H7 (cell line): ENCODE results near the gene MRPL39. TPM values are rescaled to one million over a fixed set of nuclear protein-coding genes. Genes with fewer than 3 reads are reported as not detected.
A peak's percentile ranks its signal among the peaks of the same experiment; 100 is the strongest.
"Not testable (repeated sequence)": the region's sequence is repeated elsewhere in the genome, so short reads cannot be mapped to it uniquely, and the experiment has no call there.

Source experiments
- DNase-seq: peaks from one replicate; pipeline ENCODE4 v3.0.0; 2012
- H3K27me3 ChIP-seq: 2 replicates; pipeline ENCODE4 v1.6.0; 2011; ENCODE audit warnings: mild to moderate bottlenecking, low read length; ENCODE audit not compliant: control insufficient read depth, insufficient read depth
- H3K36me3 ChIP-seq: replicated peaks from 2 replicates; pipeline ENCODE4 v1.5.1; 2011; ENCODE audit warnings: low read length; ENCODE audit not compliant: control insufficient read depth, insufficient read depth
- H3K4me3 ChIP-seq: 2 replicates; pipeline ENCODE4 v1.5.1; 2011; ENCODE audit warnings: low read depth, mild to moderate bottlenecking, control low read depth, low read length, moderate library complexity; ENCODE audit not compliant: insufficient read depth
- total RNA-seq: library from RNA; depleted of rRNA; stranded (reverse); fragments of >200 nt; shearing (Covaris generic); gene quantifications from 2 replicates; pipeline ENCODE4 v1.2.3, GENCODE V29; 2014

MRPL39 gene
- total RNA-seq, 1 experiment from 2014 or later, result 56.3 TPM

DNA sequence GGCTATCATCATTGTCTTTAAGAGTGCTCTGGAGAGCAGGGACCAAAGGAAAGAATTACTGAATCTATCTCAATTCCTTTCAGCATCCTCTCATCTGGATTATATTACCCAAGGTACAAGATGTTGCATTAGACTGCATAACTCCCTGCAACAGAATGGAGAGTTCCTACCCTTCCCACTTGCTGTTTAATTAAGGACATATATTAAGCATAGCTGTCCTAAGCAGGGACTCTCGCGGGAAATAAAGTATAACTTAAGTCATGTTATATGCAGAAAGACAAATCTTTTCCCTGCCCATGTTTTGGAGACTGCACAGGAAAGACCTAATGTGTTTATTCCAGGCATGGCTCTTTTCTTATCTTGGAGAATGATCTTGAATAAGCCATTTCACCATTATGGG, 25.0 kb upstream of the MRPL39 start:
- H3K4me3 ChIP-seq, result no peak overlapping the region
- no peaks in the 10 kb centered on the region; the same call in 1 of the 2 replicates for H3K27me3 ChIP-seq
- no peak for DNase-seq
- H3K36me3 ChIP-seq, result no peaks in the 10 kb centered on the region

DNA sequence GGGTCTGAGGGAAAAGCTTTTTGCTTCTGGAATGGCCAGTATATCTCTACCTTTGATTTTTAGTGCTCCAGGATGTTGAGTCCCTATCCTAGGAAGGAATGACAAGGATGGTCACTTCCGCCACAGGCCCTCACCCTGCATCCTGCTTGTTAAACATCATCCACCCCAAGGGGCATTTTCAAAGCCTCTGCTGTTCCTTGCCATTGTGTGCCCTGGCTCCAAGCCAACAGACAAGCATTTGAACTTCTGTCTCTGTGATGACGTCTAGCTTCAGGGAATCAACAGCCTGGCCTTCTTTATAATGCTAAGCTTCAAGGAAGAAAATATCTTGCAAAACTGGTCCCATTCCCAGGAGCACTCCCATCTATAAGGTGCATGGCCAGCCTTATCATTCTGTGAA, 19.5 kb upstream of the MRPL39 start:
- no peak overlapping the region for H3K4me3 ChIP-seq
- DNase-seq, result no peak
- no peaks in the 10 kb centered on the region for H3K36me3 ChIP-seq
- H3K27me3 ChIP-seq, result no peaks in the 10 kb centered on the region

DNA sequence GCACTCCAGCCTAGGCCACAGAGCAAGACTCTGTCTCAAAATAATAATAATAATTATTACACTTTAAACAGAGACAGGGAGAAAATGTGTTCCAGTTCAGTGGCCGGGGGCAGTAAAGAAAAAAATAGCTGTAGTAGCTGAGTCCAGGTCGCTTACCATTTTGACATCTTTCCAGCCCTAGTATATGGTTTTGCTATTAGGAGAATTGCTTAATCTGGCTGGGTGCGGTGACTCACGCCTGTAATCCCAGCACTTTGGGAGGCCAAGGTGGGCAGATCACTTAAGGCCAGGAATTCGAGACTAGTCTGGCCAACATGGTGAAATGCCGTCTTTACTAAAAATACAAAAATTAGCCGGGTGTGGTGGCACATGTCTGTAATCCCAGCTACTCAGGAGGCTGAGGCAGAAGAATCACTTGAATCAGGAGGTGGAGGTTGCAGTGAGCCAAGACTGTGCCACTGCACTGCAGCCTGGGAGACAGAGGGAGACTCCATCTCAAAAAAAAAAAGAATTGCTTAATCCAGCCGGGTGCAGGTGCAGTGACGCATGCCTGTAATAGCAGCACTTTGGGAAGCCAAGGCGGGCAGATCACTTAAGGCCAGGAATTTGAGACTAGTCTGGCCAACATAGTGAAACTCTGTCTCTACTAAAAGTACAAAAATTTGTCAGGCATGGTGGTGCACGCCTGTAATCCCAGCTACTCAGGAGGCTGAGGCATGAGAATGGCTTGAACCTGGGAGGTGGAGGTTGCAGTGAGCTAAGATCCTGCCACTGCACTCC, 18.7 kb upstream of the MRPL39 start:
- H3K36me3 ChIP-seq, H3K4me3 ChIP-seq, DNase-seq, H3K27me3 ChIP-seq: not testable (repeated sequence)

DNA sequence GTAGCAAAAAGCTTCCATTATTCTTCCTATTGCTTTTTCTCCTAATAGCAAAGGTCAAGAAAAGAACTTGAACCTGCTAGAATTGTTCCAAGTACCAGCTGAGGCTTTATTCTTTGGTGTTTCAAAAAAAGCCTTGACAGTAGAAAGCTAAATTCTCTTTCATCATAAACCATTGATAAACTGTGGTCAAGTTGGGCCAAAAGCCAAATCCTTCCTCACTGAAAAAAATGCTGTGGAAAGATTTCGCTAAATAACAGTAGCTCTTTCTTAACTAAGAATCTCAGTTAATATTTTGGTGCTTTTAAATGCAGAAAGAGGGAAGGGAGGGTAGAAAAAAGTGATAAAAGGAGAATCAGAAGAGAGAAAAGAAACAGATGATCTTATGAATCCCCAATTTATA, 17.8 kb upstream of the MRPL39 start:
- no peaks in the 10 kb centered on the region for H3K36me3 ChIP-seq
- H3K27me3 ChIP-seq, result no peaks in the 10 kb centered on the region
- no peak for DNase-seq
- H3K4me3 ChIP-seq, result no peak overlapping the region

DNA sequence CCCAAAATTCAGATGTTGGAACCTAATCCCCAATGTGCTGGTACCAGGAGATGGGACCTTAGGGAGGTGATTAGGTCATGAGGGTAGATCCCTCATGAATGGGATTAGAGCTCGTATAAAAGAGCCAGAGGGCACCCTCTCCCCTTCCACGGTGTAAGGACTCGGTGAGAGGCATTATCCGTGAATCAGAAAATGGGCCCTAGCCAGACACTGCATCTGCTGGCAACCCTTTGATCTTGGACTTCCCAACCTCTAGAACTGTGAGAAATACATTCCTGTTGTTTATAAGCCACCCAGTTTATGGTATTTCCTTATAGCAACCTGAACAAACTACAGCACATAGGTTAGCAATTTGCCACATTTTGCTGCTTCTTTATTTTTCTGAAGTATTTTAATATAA, 17.2 kb upstream of the MRPL39 start:
- Histone ChIP-seq H3K36me3 (no peaks in the 10 kb centered on the region), H3K4me3 (no peak overlapping the region), H3K27me3 (no peaks in the 10 kb centered on the region)
- DNase-seq, result no peak

DNA sequence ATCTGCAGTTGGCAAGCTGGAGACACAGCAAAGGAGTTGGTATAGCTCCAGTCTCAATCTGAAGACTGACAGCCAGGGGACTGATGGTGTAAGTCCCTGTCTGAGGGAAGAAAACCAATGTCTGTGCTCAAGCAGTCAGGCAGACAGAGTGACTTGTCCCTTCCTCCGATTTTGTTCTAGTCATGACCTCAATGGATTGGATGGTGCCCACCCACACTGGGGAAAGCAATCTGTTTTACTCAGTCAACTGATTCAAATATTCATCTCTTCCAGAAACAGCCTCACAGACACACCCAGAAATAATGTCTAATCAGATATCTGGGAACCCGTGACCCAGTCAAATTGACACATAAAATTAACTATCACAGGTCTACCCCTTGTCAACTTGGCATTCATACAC, 11.9 kb upstream of the MRPL39 start:
- no peaks in the 10 kb centered on the region for H3K36me3 ChIP-seq
- no peaks in the 10 kb centered on the region for H3K27me3 ChIP-seq
- no peak overlapping the region for H3K4me3 ChIP-seq
- DNase-seq, result no peak

DNA sequence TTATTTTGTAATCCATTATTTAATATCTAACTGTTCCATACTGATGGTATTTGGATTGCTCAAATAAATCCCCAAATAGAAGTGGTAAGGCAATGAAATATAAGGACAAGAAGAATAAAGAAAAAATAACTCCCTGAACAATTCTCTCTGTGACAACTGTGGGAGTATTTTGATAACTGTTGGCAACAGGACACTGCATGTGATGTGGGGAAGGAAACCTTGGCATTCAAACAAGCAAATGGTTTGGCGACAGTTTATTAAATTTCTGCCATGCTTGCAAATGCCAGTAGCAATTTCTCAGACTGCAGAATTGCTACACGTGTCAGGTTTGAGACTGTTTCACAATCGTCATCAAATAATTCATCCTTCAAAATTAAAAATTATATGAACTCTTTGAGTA, 8.6 kb upstream of the MRPL39 start:
- no peak for DNase-seq
- no peaks in the 10 kb centered on the region for H3K36me3 ChIP-seq
- H3K27me3 ChIP-seq, result no peaks in the 10 kb centered on the region
- H3K4me3 ChIP-seq, result no peak overlapping the region

DNA sequence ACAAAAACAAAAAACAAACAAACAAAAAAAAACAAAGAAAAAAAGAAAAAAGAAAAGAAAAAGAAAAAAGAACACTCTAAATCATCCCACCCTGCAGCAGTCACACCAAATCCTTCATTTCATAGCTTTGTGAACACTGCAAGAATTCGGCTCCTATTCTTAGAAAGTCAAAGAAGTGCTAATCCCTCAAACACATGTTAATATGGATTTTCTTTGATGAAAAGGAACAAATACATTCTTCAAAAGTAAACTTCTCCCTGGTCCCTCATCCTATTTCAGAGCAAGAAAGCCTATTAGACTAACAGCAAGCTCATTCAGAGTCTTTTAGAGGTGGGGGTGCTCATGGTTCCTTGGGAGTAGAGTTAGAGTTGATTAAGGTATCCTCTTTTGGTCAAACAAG, 7.2 kb upstream of the MRPL39 start:
- Histone ChIP-seq H3K36me3 (no peaks in the 10 kb centered on the region), H3K27me3 (no peaks in the 10 kb centered on the region), H3K4me3 (no peak overlapping the region)
- no peak for DNase-seq

DNA sequence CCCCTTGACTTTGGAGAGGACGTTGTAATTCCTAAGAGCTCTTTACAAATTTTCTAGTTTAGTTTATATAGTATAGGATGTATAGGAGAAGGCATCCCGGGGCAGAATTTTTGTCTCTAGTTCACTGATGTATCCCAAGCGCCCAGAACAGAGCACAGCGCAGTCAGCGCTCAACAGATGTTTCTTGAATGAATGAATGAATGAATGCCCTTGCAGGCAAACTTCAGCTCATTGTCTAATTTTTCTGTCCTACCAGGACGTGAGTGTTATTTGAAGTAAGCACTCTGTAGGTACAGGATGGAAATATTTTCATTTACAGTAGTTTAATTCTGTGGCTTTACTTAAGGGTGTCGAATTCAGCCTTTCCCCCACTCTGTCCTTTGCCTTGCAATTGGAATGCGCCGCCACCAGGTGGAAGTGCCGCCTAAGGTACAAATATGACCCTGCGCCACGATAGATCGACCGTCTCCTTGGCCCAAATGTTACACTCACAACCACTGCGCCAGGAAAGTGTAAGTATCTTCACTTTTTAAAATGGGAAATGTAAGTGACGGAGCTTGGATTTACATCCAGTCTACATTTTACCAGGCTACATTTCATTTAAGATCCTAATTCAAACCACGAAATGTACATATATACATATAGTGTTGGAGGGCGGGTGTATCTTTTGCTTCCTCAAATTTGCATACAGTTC, 910 bp upstream of the MRPL39 start:
- peaks cover 3% of the 10 kb centered on the region; the same call in 1 of the 2 replicates for H3K36me3 ChIP-seq
- no peaks in the 10 kb centered on the region; the same call in 1 of the 2 replicates for H3K27me3 ChIP-seq
- peak; percentile 79 for DNase-seq
- peak overlapping the region; percentile 81 for H3K4me3 ChIP-seq

DNA sequence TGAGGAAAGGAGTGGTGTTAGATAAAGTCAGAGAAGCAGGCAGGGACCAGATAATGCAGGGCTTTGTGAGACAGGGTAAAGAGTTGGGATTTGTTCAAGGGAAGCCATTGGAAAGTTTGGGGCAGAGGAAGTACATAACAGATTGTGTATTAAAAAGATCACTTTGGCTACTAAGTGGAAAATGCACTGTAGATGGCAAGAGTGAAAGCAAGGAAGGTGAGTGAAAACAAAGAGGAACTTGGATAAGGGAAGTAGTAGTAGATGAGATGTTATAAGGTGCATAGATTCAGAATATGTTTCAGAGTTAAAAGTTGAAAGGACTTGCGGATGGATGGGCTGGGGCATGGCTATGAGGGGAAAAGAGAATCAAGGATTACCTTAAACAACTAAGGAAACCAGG, 17.4 kb downstream of the MRPL39 start:
- no peak for DNase-seq
- Histone ChIP-seq H3K27me3 (no peaks in the 10 kb centered on the region), H3K4me3 (no peak overlapping the region), H3K36me3 (peaks cover 7% of the 10 kb centered on the region)

DNA sequence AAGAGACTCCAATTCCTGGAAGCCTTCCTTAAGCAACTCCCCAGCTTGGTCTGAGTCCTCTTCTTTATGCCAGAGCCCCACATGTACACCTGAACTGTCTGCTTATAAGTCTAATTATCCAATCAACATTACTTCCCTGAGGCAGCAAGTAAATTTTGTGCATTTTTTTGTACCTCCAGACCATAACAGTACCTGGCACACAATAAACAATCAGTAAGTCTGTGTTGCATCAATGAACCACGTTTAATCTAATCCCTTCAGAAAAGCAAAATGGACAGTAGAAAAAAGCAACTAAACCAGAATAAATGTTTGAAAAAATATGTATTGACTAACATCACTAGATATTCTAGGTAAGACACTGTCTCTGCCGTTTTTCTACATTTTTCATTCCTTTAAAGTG, 20.5 kb downstream of the MRPL39 start:
- DNase-seq, result no peak
- peaks cover 3% of the 10 kb centered on the region for H3K36me3 ChIP-seq
- no peak overlapping the region for H3K4me3 ChIP-seq
- no peaks in the 10 kb centered on the region for H3K27me3 ChIP-seq

DNA sequence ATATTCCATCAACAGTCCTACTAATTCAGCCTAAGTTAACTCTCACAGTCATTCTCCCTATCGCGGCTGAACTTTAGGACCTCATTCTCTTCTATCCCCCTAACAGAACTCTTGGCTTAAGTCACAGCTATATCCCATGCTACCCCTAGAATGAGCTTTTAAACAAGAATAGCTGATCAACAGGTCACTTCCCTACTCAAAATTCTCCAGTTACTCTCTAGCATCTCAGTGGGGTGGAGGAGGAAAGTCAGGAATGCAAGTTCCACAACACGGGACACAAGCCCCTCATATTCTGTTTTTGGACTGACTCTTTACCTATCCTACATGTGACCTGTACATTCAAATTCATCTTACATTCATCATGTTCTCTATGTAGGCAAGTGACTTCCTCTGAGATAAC, 21.0 kb downstream of the MRPL39 start:
- no peak for DNase-seq
- no peaks in the 10 kb centered on the region for H3K27me3 ChIP-seq
- no peak overlapping the region for H3K4me3 ChIP-seq
- H3K36me3 ChIP-seq, result peaks cover 3% of the 10 kb centered on the region

DNA sequence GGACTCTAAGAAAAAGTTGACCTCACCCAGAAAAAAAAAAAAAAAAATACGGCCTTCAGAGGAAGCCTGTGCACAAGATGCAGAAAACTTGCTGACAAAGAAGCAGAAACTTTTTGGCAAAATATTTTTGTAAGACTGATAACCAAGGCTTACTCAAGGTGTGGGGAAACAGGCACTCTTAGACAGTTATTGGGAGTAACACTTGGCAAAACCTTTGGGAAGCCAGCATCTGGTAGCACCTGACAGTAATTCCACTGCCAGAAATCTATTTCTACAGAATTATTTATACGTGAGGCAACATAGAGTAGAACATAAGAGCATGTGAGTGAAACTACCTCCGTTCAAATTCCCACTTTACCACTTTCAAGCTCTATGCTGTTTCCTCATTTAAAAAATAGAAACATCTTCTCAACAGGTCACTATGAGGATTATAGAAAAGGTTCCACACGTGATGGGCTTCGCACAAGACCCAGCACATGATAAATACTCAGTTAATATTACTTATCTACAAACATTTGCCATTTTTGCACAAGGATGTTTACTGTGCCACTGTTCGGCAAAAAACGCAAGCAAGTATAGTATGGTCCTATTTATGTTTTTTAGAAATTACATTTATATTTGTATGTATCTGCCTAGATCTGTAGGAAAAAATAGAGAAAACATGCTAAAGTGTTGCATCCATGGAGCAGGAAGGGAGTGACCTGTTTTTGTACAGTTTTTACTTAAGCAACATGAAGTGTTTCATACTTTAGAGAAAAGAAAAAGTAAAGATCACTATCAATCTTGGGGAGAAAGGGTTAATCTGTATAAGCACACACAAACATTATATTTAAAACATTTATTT, 22.2 kb downstream of the MRPL39 start:
- DNase-seq, result no peak
- Histone ChIP-seq H3K36me3 (peaks cover 3% of the 10 kb centered on the region), H3K27me3 (no peaks in the 10 kb centered on the region)

DNA sequence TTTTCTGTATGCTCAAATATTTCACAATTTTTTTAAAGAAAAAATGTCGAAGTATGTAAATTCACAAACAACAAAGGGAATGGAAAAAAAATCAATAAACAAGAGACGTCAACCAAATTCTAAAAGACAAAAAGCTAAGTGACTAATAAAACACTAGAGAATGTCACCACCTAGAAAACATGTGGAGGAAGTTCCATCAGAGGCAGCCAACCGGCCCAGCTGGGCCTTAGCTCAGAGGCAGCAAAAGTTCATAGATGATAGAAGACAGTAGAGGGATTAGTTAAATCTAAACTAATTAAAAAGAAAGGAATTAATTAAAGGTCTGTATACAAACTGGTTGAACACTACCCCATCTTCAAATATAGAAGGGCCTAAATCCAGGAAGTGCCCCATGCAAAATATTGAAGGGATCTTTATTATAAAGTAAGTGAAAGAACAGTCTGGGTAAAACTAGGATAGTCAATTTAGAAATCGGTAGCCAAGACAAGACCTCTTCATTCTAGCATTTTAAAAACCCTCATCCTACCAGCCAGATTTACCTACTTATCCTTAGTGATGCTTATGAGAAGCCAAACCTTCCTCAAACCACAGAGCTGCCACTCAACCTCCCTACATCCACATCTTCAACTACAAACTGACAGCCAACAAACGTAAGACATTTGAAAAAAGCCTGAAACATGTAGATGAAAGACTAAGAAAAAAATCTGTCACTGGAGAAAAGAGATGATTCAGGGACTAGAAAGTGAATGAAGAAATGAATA, 23.7 kb downstream of the MRPL39 start:
- Histone ChIP-seq H3K36me3 (peaks cover 1% of the 10 kb centered on the region), H3K4me3 (no peak overlapping the region), H3K27me3 (no peaks in the 10 kb centered on the region)
- no peak for DNase-seq

More for the DNA sequence above, 22.2 kb downstream of the MRPL39 start:
- no peak overlapping the region for H3K4me3 ChIP-seq
